Mammary epithelial cell (primary cell): Measurements from ENCODE around the gene RAPSN.

ENCODE experiments used
- EZH2 ChIP-seq: IDR thresholded peaks from 2 replicates; pipeline ENCODE4 v1.6.1; 2012; ENCODE audit warnings: low read length, inconsistent platforms, borderline replicate concordance
- TF ChIP-seq, protein P1 (sequence below), 2 donors: IDR thresholded peaks in 1 of 2; conservative IDR thresholded peaks in 1 of 2; 2 replicates each; pipeline ENCODE4 v1.5.1; 2011 to 2012; ENCODE audit warnings: inconsistent platforms in 2 of 2, low read length in 2 of 2, mild to moderate bottlenecking in 2 of 2, control low read depth in 1 of 2, low read depth in 1 of 2; ENCODE audit not compliant: insufficient read depth in 1 of 2; ENCODE audit errors: extremely low read depth in 1 of 2

DNA sequence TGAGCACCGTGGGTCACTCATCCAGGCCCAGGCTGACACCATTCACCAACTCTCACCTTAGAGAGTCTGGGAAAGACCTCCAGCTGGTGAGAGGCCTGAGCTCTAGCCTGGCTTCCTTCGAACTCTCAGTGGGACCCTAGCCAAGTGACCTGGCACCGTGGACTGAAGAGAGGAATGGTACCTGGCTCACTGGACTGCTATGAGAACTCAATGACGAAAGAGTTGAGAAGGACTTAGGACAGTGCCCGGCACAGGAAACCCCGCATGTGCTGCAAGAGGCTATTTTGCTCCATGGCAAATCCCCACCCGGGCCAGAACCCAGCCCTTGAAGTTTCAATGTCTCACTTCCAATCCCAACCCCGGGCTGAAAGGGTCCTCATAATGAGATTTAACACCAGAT lies 605 bp upstream of the RAPSN start:
- TF ChIP-seq, protein P1, sequence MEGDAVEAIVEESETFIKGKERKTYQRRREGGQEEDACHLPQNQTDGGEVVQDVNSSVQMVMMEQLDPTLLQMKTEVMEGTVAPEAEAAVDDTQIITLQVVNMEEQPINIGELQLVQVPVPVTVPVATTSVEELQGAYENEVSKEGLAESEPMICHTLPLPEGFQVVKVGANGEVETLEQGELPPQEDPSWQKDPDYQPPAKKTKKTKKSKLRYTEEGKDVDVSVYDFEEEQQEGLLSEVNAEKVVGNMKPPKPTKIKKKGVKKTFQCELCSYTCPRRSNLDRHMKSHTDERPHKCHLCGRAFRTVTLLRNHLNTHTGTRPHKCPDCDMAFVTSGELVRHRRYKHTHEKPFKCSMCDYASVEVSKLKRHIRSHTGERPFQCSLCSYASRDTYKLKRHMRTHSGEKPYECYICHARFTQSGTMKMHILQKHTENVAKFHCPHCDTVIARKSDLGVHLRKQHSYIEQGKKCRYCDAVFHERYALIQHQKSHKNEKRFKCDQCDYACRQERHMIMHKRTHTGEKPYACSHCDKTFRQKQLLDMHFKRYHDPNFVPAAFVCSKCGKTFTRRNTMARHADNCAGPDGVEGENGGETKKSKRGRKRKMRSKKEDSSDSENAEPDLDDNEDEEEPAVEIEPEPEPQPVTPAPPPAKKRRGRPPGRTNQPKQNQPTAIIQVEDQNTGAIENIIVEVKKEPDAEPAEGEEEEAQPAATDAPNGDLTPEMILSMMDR (conservative IDR thresholded peaks at IDR 0.05 in 1 of 2, IDR thresholded peaks at IDR 0.05 in 1 of 2; ENCODE audit: extremely low read depth in 1 of 2, insufficient read depth in 1 of 2, low read depth in 1 of 2, low read length in 2 of 2), result no peak
- TF ChIP-seq EZH2, result no peak
